Stomach (tissue), 9 donors: Measurements from ENCODE around the gene MKX. TPM values are rescaled to one million over a fixed set of nuclear protein-coding genes. Genes with fewer than 3 reads are reported as not detected.

Source experiments
- DNase-seq, 2 donors: peaks; one replicate each; pipeline versions ENCODE4 v3.0.0 to v3.0.0-alpha.2; 2013 to 2019
- H3K27ac ChIP-seq, 5 donors: fragments of 200-600 bp in 4 of 5; sonication (generic) in 4 of 5; one replicate each; pipeline ENCODE4 v1.5.1; 2013 to 2019; ENCODE audit warnings: mild to moderate bottlenecking in 1 of 5, moderate library complexity in 1 of 5
- H3K27me3 ChIP-seq, 3 donors: fragments of 200-600 bp; sonication (generic); one replicate each; pipeline ENCODE4 v1.5.1; 2017 to 2019; ENCODE audit warnings: mixed run types in 1 of 3
- H3K36me3 ChIP-seq, 4 donors: fragments of 200-600 bp; sonication (generic); 1 replicate in 3 of 4; 2 replicates in 1 of 4; pipeline ENCODE4 v1.5.1; 2016 to 2019
- H3K4me1 ChIP-seq, 4 donors: fragments of 200-600 bp; sonication (generic); one replicate each; pipeline ENCODE4 v1.5.1; 2016 to 2019
- H3K4me3 ChIP-seq, 4 donors: fragments of 200-600 bp; sonication (generic) in 3 of 4; one replicate each; pipeline ENCODE4 v1.5.1; 2016 to 2019; ENCODE audit warnings: mild to moderate bottlenecking in 1 of 4
- H3K9me3 ChIP-seq, 4 donors: fragments of 200-600 bp; sonication (generic); one replicate each; pipeline ENCODE4 v1.5.1; 2016 to 2019
- CTCF ChIP-seq, 7 experiments: fragments of 450-650 bp in 4 of 7; fragments of 200-600 bp in 3 of 7; sonication (generic) in 3 of 7; IDR thresholded peaks; one replicate each; pipeline ENCODE4 v1.5.1; 2016 to 2019; ENCODE audit warnings: antibody characterized with exemption in 7 of 7, control low read depth in 2 of 7, mild to moderate bottlenecking in 1 of 7
- EP300 ChIP-seq: sonication (generic); formaldehyde crosslinking; IDR thresholded peaks from one replicate; pipeline ENCODE4 v1.6.1; 2017; ENCODE audit warnings: antibody characterized with exemption
- POLR2A ChIP-seq, 4 donors: fragments of 450-650 bp; IDR thresholded peaks; one replicate each; pipeline ENCODE4 v1.6.1; 2016; ENCODE audit warnings: antibody characterized with exemption in 4 of 4, control low read depth in 2 of 4, mild to moderate bottlenecking in 1 of 4, moderate library complexity in 1 of 4
- POLR2AphosphoS5 ChIP-seq, 3 donors: sonication (generic); formaldehyde crosslinking; IDR thresholded peaks; one replicate each; pipeline ENCODE4 v1.6.1; 2016; ENCODE audit warnings: antibody characterized with exemption in 3 of 3
- WGBS, 5 donors: extraction: QIAGEN DNeasy Blood & Tissue Kit in 3 of 5; methylation state at CpG; one replicate each; pipeline versions ENCODE4 v1.1.5 to v1.1.7; 2013 to 2018; 5-methylcytosine and 5-hydroxymethylcytosine counted together
- intact Hi-C: fragments of 100-400 bp; cut with DNase I; formaldehyde crosslinking; loops from one replicate; pipeline ENCODE4 v1.15.1; 2023; ENCODE audit warnings: low total_unique reads
- polyA plus RNA-seq, 3 donors: library from polyadenylated mRNA; stranded (reverse); fragments of 200-250 nt; gene quantifications; one replicate each; pipeline ENCODE4 v1.2.3, GENCODE V29; 2013
- total RNA-seq, 5 donors: library from RNA; depleted of rRNA; stranded (reverse); fragments of >200 nt; gene quantifications; one replicate each; pipeline versions ENCODE4 v1.1.0 to v1.2.3, GENCODE V29; 2014 to 2016
- donor health status: healthy with polysubstance abuse.
- donor health status: Bipolar disorder and iron deficiency.
- donor health status: healthy.

Gene MKX
- total and polyA plus RNA-seq, 8 donors, result 0.06 to 24.1 (median 2.4) TPM; not detected in 2

- Histone ChIP-seq H3K36me3 (no peaks in the 10 kb centered on the region), H3K27ac (peak overlapping the region in 4 of 5 donors; percentile 77 to 93 (median 88)), H3K27me3 (peaks cover 0 to 99% (median 69%) of the 10 kb centered on the region in 3 donors), H3K9me3 (no peaks in the 10 kb centered on the region), H3K4me1 (peaks cover 51 to 63% (median 58%) of the 10 kb centered on the region in 4 donors), H3K4me3 (peak overlapping the region; percentile 60 to 77 (median 72))
- TF ChIP-seq POLR2AphosphoS5 (IDR thresholded peaks at IDR 0.05) (no peak), POLR2A (IDR thresholded peaks at IDR 0.05) (no peak), CTCF (IDR thresholded peaks at IDR 0.05) (no peak), EP300 (no peak)
- intact Hi-C loops, result loop anchor here (5.0 kb wide), 1 partner anchor 433 kb away; no protein-coding TSS in a partner anchor
- 1 to 4% (median 2%) methylated on average over 41 to 70 of the region's 70 CpGs for WGBS, 5 donors
- peak; percentile 28 to 71 for DNase-seq
Observed at GRCh38 chr10:27743877-27744801, 1.5 kb downstream of the MKX start.

GRCh38 chr10:27743012-27743876 is 2.4 kb downstream of the MKX start:
- peaks cover 51 to 63% (median 58%) of the 10 kb centered on the region in 4 donors for H3K4me1 ChIP-seq
- H3K36me3 ChIP-seq, result no peaks in the 10 kb centered on the region
- peak overlapping the region; percentile 60 to 77 (median 72) for H3K4me3 ChIP-seq
- TF ChIP-seq EP300 (no peak), POLR2AphosphoS5 (IDR thresholded peaks at IDR 0.05) (no peak), POLR2A (IDR thresholded peaks at IDR 0.05) (no peak), CTCF (IDR thresholded peaks at IDR 0.05) (no peak)
- intact Hi-C loops, result loop anchor here (5.0 kb wide), 1 partner anchor 434 kb away; no protein-coding TSS in a partner anchor
- H3K27me3 ChIP-seq, result peaks cover 0 to 90% (median 65%) of the 10 kb centered on the region in 3 donors
- DNase-seq, result peak; percentile 34 to 67
- peak overlapping the region in 4 of 5 donors; percentile 77 to 93 (median 88) for H3K27ac ChIP-seq
- no peaks in the 10 kb centered on the region for H3K9me3 ChIP-seq
- 1% methylated on average over 21 to 75 of the region's 75 CpGs for WGBS, 5 donors

GRCh38 chr10:27742195-27743011 is 3.2 kb downstream of the MKX start:
- H3K27me3 ChIP-seq, result peaks cover 0 to 81% (median 64%) of the 10 kb centered on the region in 3 donors
- peaks cover 51 to 63% (median 58%) of the 10 kb centered on the region in 4 donors for H3K4me1 ChIP-seq
- DNase-seq, result peak; percentile 86 to 95
- no peak for TF ChIP-seq EP300
- peak in 5 of 7 experiments; percentile 61 to 88 (median 76) for TF ChIP-seq CTCF (IDR thresholded peaks at IDR 0.05)
- TF ChIP-seq POLR2AphosphoS5 (IDR thresholded peaks at IDR 0.05), result peak; percentile 35 to 58 (median 53)
- 0 to 3% (median 1%) methylated on average over 28 to 75 of the region's 75 CpGs for WGBS, 5 donors
- peak overlapping the region in 4 of 5 donors; percentile 77 to 93 (median 88) for H3K27ac ChIP-seq
- no peaks in the 10 kb centered on the region for H3K9me3 ChIP-seq
- intact Hi-C loops, result loop anchor here (5.0 kb wide), 1 partner anchor 435 kb away; no protein-coding TSS in a partner anchor
- H3K36me3 ChIP-seq, result no peaks in the 10 kb centered on the region
- peak overlapping the region; percentile 60 to 77 (median 72) for H3K4me3 ChIP-seq
